Glutamatergic neuron (in vitro differentiated cells): Measurements from ENCODE around the gene ZNF366. TPM values are rescaled to one million over a fixed set of nuclear protein-coding genes. Genes with fewer than 3 reads are reported as not detected.

Experiments used
- DNase-seq: peaks from one replicate; pipeline ENCODE4 v3.0.0; 2022
- H3K27ac Mint-ChIP-seq: one replicate; pipeline ENCODE4 v1.8.0; 2020; ENCODE audit warnings: mild to moderate bottlenecking, mixed read lengths, inconsistent platforms; ENCODE audit not compliant: unreplicated experiment
- H3K27me3 Mint-ChIP-seq: one replicate; pipeline ENCODE4 v1.8.0; 2020; ENCODE audit warnings: mild to moderate bottlenecking, moderate library complexity, mixed read lengths, inconsistent platforms; ENCODE audit not compliant: unreplicated experiment
- H3K36me3 Mint-ChIP-seq: one replicate; pipeline ENCODE4 v1.8.0; 2020; ENCODE audit warnings: mild to moderate bottlenecking, mixed read lengths, inconsistent platforms; ENCODE audit not compliant: unreplicated experiment
- H3K4me1 Mint-ChIP-seq: one replicate; pipeline ENCODE4 v1.8.0; 2020; ENCODE audit warnings: mild to moderate bottlenecking, low read depth, mixed read lengths, inconsistent platforms; ENCODE audit not compliant: unreplicated experiment
- H3K4me3 Mint-ChIP-seq: one replicate; pipeline ENCODE4 v1.8.0; 2020; ENCODE audit warnings: mild to moderate bottlenecking, mixed read lengths, inconsistent platforms; ENCODE audit not compliant: unreplicated experiment
- H3K9me3 Mint-ChIP-seq: one replicate; pipeline ENCODE4 v1.8.0; 2020; ENCODE audit warnings: mild to moderate bottlenecking, moderate library complexity, mixed read lengths, inconsistent platforms; ENCODE audit not compliant: unreplicated experiment
- CTCF ChIP-seq: fragments of 200-600 bp; sonication (generic); IDR thresholded peaks from one replicate; pipeline ENCODE4 v1.5.0; 2021; ENCODE audit not compliant: partially characterized antibody, unreplicated experiment
- total RNA-seq: library from RNA; stranded (reverse); fragmentation: NEBNext Ultra II Directional; extraction: Animal tissue kit (Norgen Biotek cat#: 25700); gene quantifications from one replicate; pipeline ENCODE4 v1.2.1, GENCODE V29; 2021; ENCODE audit not compliant: unreplicated experiment

The ZNF366 gene
- total RNA-seq, 1 donor from 2014 or later, result not detected

- H3K4me1 Mint-ChIP-seq, result no peaks in the 10 kb centered on the region
Observed at GRCh38 chr5:72541501-72542225, 34.5 kb upstream of the ZNF366 start.

GRCh38 chr5:72540759-72541438 is 33.7 kb upstream of the ZNF366 start:
- peaks cover 5% of the 10 kb centered on the region for H3K36me3 Mint-ChIP-seq
- no peak overlapping the region for H3K4me3 Mint-ChIP-seq
- TF ChIP-seq CTCF, result no peak
- H3K9me3 Mint-ChIP-seq, result peaks cover 2% of the 10 kb centered on the region
- peaks cover 1% of the 10 kb centered on the region for H3K27me3 Mint-ChIP-seq
- no peak for DNase-seq
- no peak overlapping the region for H3K27ac Mint-ChIP-seq
- no peaks in the 10 kb centered on the region for H3K4me1 Mint-ChIP-seq

More at GRCh38 chr5:72541501-72542225, 34.5 kb upstream of the ZNF366 start:
- DNase-seq, result peak; percentile 28
- no peak overlapping the region for H3K4me3 Mint-ChIP-seq
- no peak for TF ChIP-seq CTCF
- peaks cover 11% of the 10 kb centered on the region for H3K36me3 Mint-ChIP-seq
- no peak overlapping the region for H3K27ac Mint-ChIP-seq
- peaks cover 1% of the 10 kb centered on the region for H3K27me3 Mint-ChIP-seq
- peaks cover 6% of the 10 kb centered on the region for H3K9me3 Mint-ChIP-seq

DNA sequence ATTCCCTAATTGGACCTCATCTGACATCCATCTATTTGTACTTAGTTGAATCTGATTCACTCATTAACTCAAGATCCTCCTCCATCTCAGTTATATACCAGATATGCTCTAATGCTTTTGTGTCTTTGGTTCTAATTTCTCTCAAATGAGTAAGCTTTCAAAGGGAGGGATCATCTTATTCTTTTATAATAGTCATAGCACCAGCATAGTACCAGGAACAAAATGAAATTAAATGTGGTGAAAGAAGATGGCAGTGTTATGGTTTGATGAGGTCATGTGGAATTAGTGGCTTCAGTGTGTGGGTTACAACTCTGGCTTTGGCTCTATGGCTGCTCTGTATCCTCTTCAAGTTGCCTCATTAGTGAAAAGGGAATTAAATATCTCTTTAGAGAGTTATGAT is 32.5 kb upstream of the ZNF366 start:
- no peaks in the 10 kb centered on the region for H3K4me1 Mint-ChIP-seq
- H3K36me3 Mint-ChIP-seq, result no peaks in the 10 kb centered on the region
- H3K27ac Mint-ChIP-seq, result no peak overlapping the region
- H3K9me3 Mint-ChIP-seq, result peaks cover 2% of the 10 kb centered on the region
- peaks cover 1% of the 10 kb centered on the region for H3K27me3 Mint-ChIP-seq
- H3K4me3 Mint-ChIP-seq, result no peak overlapping the region
- DNase-seq, result no peak
- TF ChIP-seq CTCF, result no peak

DNA sequence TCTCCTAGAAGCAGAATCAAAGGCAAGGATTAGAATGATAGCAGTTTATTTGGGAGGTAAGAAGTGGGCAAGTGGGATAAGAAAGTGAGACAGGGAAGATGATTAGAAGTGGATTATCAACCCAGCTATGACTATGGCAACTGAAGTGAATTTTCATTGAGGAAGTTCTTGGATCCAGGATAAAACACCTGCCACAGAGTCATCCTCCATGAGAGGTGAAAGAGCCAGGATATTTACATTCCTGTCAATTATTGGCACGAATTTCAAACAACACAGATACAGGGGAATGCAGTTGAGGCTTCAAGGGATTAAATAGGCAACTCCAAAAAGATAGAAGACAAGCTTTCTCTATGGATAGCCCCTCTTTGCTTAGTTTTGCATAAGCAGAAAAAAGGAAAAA is 31.8 kb upstream of the ZNF366 start:
- no peak for TF ChIP-seq CTCF
- Mint-ChIP-seq H3K36me3 (no peaks in the 10 kb centered on the region), H3K27ac (no peak overlapping the region), H3K4me3 (no peak overlapping the region), H3K27me3 (peaks cover 1% of the 10 kb centered on the region), H3K4me1 (no peaks in the 10 kb centered on the region), H3K9me3 (peaks cover 2% of the 10 kb centered on the region)
- DNase-seq, result no peak

- Mint-ChIP-seq H3K9me3 (no peaks in the 10 kb centered on the region), H3K27ac (no peak overlapping the region), H3K36me3 (peaks cover 5% of the 10 kb centered on the region), H3K4me3 (no peak overlapping the region), H3K27me3 (peaks cover 1% of the 10 kb centered on the region), H3K4me1 (no peaks in the 10 kb centered on the region)
- DNase-seq, result no peak
- no peak for TF ChIP-seq CTCF
Observed at GRCh38 chr5:72537166-72537565, 30.0 kb upstream of the ZNF366 start.
